Kidney epithelial cell (primary cell): ENCODE measurements around the gene LGI4. TPM values are rescaled to one million over a fixed set of nuclear protein-coding genes. Genes with fewer than 3 reads are reported as not detected.

ENCODE experiments used
- DNase-seq: peaks from one replicate; pipeline ENCODE4 v3.0.0-alpha.2; 2010; ENCODE audit warnings: low read depth
- H3K27me3 ChIP-seq: 2 replicates; pipeline ENCODE4 v1.6.0; 2011; ENCODE audit warnings: low read length; ENCODE audit not compliant: control insufficient read depth, insufficient read depth
- H3K36me3 ChIP-seq: 2 replicates; pipeline ENCODE4 v1.5.1; 2011; ENCODE audit warnings: low read length; ENCODE audit not compliant: control insufficient read depth, insufficient read depth
- H3K4me3 ChIP-seq: 2 replicates; pipeline ENCODE4 v1.5.1; 2011; ENCODE audit warnings: low read depth, mild to moderate bottlenecking, control low read depth, low read length
- total RNA-seq: library from RNA; depleted of rRNA; stranded (reverse); fragments of >200 nt; gene quantifications from 2 replicates; pipeline ENCODE4 v1.2.3, GENCODE V29; 2015
- TF ChIP-seq, protein P1 (sequence below): IDR thresholded peaks from 2 replicates; pipeline ENCODE4 v1.5.1; 2011; ENCODE audit warnings: mild to moderate bottlenecking, moderate library complexity, low read length, control low read depth, inconsistent platforms; ENCODE audit not compliant: insufficient read depth, poor library complexity, severe bottlenecking

The LGI4 gene
- total RNA-seq, 1 donor from 2014 or later, result not detected

DNA sequence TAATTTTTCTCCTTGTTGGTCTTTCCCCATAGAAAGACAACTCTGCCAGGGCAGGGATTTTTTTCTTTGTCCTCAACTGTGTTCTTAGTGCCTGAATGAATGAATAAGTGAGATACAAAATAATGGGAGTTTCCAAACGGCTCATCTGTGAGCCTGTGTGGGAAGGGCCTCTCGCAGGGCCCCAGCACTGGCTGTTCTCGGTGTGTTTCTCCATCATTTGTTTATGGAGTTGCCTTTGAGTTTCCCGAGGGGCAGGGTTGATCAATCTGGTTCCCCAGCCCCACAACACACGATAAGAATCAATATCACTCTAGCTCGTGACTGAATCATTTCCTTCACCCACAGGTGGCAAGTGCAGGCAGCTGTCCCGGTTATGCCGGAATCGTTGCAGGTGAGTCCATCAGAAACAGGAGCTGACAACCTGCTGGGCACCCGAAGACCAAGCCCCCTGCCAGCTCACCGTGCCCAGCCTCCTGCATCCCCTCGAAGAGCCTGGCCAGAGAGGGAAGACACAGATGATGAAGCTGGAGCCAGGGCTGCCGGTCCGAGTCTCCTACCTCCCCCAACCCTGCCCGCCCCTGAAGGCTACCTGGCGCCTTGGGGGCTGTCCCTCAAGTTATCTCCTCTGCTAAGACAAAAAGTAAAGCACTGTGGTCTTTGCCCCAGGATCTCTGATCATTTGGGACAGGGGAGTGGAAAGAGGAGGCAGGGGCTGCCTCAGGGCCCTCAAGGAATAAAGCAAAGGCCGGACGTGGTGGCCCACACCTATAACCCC lies 34.5 kb upstream of the LGI4 start:
- no peaks in the 10 kb centered on the region for H3K27me3 ChIP-seq
- H3K36me3 ChIP-seq, result no peaks in the 10 kb centered on the region
- H3K4me3 ChIP-seq, result no peak overlapping the region
- TF ChIP-seq, protein P1, sequence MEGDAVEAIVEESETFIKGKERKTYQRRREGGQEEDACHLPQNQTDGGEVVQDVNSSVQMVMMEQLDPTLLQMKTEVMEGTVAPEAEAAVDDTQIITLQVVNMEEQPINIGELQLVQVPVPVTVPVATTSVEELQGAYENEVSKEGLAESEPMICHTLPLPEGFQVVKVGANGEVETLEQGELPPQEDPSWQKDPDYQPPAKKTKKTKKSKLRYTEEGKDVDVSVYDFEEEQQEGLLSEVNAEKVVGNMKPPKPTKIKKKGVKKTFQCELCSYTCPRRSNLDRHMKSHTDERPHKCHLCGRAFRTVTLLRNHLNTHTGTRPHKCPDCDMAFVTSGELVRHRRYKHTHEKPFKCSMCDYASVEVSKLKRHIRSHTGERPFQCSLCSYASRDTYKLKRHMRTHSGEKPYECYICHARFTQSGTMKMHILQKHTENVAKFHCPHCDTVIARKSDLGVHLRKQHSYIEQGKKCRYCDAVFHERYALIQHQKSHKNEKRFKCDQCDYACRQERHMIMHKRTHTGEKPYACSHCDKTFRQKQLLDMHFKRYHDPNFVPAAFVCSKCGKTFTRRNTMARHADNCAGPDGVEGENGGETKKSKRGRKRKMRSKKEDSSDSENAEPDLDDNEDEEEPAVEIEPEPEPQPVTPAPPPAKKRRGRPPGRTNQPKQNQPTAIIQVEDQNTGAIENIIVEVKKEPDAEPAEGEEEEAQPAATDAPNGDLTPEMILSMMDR, result no peak
- no peak for DNase-seq

DNA sequence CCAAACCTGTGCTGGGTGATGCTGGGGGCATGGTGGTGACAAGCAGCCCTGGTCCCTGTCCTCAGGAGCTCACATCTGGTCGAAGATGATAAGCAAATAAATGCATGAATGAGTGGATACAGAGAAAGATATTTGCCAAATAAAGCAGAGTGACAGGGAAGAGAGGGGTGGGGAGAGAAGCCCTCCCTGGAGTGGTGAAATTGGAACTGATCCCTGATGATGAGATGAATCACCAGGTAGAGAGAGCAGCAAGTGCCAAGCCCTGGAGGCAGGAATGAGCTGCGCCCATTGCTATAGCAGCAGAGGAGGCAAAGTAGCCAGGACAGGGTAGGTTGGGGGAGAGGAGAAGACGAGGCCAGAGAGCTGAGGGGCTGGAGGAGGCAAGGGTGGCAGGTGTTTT lies 33.3 kb upstream of the LGI4 start:
- Histone ChIP-seq H3K36me3 (no peaks in the 10 kb centered on the region), H3K4me3 (no peak overlapping the region), H3K27me3 (no peaks in the 10 kb centered on the region)
- TF ChIP-seq, protein P1, result no peak
- DNase-seq, result no peak

DNA sequence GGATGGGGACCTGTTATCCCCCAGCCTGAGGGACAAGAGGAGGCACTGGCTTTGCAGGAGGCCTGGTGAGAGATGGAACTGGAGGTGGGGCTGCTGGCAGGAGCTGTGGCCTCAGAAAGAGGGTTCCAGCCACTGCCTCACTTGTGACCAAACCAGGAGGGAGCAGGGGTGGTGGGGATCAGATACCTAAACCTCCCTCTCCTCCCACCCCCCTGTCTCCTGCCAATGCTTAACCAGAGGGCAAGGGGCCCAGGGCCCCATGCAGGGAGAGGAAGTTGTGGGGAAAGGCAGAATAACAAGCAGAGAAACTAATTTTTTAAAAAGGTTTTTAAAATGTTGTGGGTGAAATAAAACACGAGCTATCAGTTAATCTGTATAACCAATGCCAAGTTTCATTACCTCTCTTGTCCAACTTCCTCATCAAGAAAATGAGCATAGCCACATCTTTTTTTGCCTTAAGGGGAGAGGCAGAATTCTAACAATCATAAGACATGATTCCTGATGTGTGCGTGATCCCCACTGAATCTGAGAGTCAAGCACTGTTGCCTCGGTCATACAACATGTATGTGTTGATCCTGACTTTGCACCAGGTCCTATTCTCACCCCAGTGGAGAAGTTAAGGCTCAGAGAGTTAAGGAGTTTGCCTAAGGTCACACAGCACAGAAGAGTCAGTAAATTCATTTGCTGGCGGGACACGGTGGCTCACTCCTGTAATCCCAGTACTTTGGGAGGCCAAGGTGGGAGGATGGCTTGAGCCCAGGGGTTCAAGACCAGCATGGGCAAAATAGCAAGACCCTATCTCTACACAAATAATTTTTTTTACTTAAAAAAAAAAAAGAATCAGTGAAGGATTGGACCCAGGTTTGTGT lies 32.6 kb upstream of the LGI4 start:
- TF ChIP-seq, protein P1, result no peak
- Histone ChIP-seq H3K36me3 (no peaks in the 10 kb centered on the region), H3K4me3 (no peak overlapping the region), H3K27me3 (no peaks in the 10 kb centered on the region)
- no peak for DNase-seq

DNA sequence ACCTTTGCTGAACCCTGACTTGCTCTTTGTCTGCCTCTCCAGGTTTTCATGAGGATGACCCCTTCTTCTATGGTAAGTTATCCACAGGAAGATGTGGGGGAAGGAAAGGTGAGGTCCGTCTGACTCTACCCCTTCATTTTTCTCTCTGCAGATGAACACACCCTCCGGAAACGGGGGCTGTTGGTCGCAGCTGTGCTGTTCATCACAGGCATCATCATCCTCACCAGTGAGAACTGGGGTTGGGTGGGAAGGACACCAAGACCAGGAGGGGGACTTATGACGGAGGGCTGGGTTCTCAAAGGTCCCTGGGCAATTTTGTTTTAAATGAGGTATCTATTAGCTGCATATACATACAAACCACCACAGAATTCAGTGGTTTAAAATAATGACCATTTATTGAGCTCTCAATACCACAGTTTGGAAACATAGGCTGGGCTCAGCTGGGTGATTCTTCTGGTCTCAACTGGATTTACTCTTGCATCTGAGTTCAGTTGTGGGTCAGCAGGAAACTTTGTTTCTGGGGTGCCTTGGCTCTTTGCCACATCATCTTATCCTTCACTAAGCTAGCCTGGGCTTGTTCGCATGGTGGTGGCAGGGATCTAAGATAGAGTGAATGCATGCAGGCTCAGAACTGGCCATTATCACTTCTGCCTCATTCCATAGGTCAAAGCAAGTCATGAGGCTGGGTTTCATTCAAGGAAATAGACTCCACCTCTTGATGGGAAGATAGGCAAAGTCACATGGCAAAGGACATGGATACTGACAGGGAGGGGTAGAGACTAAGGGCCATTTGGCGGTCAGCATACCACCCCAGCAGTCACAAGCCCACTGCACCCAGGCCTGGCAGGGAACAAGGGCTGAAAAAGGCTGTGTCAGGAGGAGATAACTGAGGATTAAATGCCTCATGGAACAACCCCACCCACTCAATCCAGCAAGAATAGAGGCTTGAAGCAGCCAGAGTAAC lies 31.5 kb upstream of the LGI4 start:
- no peaks in the 10 kb centered on the region for H3K27me3 ChIP-seq
- DNase-seq, result no peak
- H3K36me3 ChIP-seq, result no peaks in the 10 kb centered on the region
- TF ChIP-seq, protein P1, result no peak
- H3K4me3 ChIP-seq, result no peak overlapping the region

DNA sequence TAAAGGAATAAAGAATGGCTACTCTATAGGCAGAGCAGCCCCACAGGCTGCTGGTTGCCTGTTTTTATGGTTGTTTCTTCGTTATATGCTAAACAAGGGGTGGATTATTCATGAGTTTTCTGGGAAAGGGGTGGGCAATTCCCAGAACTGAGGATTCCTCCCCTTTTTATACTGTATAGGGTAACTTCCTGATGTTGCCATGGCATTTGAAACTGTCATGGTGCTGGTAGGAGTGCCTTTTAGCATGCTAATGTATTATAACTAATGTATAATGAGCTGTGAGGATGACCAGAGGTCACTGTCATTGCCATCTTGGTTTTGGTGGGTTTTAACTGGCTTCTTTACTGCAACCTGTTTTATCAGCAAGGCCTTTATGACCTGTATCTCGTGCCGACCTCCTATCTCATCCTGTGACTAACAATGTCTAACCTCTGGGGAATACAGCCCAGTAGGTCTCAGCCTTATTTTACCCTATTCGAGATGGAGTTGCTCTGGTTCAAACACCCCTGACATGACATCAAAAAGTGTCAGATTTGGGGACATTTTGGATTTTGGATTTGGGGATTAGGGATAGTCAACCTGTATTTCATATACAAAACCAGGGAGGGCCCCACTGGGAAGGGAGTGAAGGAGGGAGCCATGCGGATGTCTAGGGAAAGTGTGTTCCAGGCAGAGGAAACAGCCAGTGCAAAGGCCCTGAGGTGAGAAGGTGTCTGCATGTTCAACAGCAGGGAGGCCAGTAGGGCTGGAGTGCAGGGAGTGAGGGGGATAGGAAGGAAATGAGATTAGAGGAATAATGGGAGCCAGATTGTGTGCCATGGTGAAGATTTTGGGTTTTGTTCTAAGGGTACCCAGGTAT lies 30.6 kb upstream of the LGI4 start:
- no peak for DNase-seq
- Histone ChIP-seq H3K4me3 (no peak overlapping the region), H3K36me3 (no peaks in the 10 kb centered on the region), H3K27me3 (no peaks in the 10 kb centered on the region)
- TF ChIP-seq, protein P1, result no peak
